SK-N-SH (cell line): ENCODE data around the gene PFDN1. TPM values are rescaled to one million over a fixed set of nuclear protein-coding genes. Genes with fewer than 3 reads are reported as not detected.

ENCODE experiments used
- CTCF ChIA-PET: fragments of 300-600, 350-600 bp; formaldehyde crosslinking; extraction: SDS; loops from one replicate; lab custom pipeline; 2021; lab: Yijun Ruan, JAX
- POLR2A ChIA-PET: fragments of 350-600 bp; sonication (Branson Sonifier 250); formaldehyde crosslinking; extraction: SDS; loops from one replicate; lab custom pipeline; 2020; ENCODE audit warnings: antibody characterized with exemption, inconsistent platforms; lab: Yijun Ruan, JAX
- DNase-seq: peaks from one replicate; pipeline ENCODE4 v3.0.0; 2012
- H2AFZ ChIP-seq: fragments of 200-600 bp; sonication (generic); 2 replicates; pipeline ENCODE4 v1.8.1; 2016; ENCODE audit warnings: antibody characterized with exemption, mild to moderate bottlenecking, low read depth
- H3F3A ChIP-seq: fragments of 200-600 bp; sonication (generic); replicated peaks from 2 replicates; pipeline ENCODE3; 2016; ENCODE audit warnings: antibody characterized with exemption, mild to moderate bottlenecking; ENCODE audit not compliant: insufficient read depth
- H3K27ac ChIP-seq, 2 experiments: fragments of 200-500 bp in 1 of 2; fragments of 200-600 bp in 1 of 2; sonication (Bioruptor generic) in 1 of 2; sonication (generic), shearing (Covaris generic) in 1 of 2; 2 replicates each; pipeline versions ENCODE4 v1.5.1 to v1.6.1; 2014 to 2016; ENCODE audit warnings: low read depth in 2 of 2, inconsistent platforms in 1 of 2, low read length in 1 of 2, mild to moderate bottlenecking in 1 of 2, mixed read lengths in 1 of 2
- H3K27me3 ChIP-seq: fragments of 200-600 bp; sonication (generic), shearing (Covaris generic); 2 replicates; pipeline ENCODE4 v1.6.1; 2016; ENCODE audit warnings: mixed run types; ENCODE audit not compliant: insufficient read depth
- H3K36me3 ChIP-seq, 2 experiments: fragments of 200-500 bp in 1 of 2; fragments of 200-600 bp in 1 of 2; sonication (Bioruptor generic) in 1 of 2; sonication (generic) in 1 of 2; replicated peaks in 1 of 2; 2 replicates each; pipeline versions ENCODE3 to v1.5.1; 2014 to 2016; ENCODE audit warnings: low read length in 1 of 2, mild to moderate bottlenecking in 1 of 2; ENCODE audit not compliant: insufficient read depth in 2 of 2, control insufficient read depth in 1 of 2
- H3K4me1 ChIP-seq, 2 experiments: fragments of 200-500 bp in 1 of 2; fragments of 200-600 bp in 1 of 2; sonication (Bioruptor generic) in 1 of 2; sonication (generic), shearing (Covaris generic) in 1 of 2; 2 replicates each; pipeline versions ENCODE4 v1.5.1 to v1.6.1; 2014 to 2016; ENCODE audit warnings: low read depth in 1 of 2, low read length in 1 of 2, mixed run types in 1 of 2; ENCODE audit not compliant: insufficient read depth in 2 of 2, control insufficient read depth in 1 of 2
- H3K4me2 ChIP-seq: fragments of 200-600 bp; sonication (generic), shearing (Covaris generic); 2 replicates; pipeline ENCODE4 v1.6.1; 2017; ENCODE audit warnings: mixed run types
- H3K4me3 ChIP-seq, 2 experiments: fragments of 200-500 bp in 1 of 2; fragments of 200-600 bp in 1 of 2; sonication (Bioruptor generic) in 1 of 2; sonication (generic), shearing (Covaris generic) in 1 of 2; 2 replicates each; pipeline versions ENCODE4 v1.5.1 to v1.8.1; 2014 to 2016; ENCODE audit warnings: low read depth in 2 of 2, inconsistent platforms in 1 of 2, low read length in 1 of 2, mild to moderate bottlenecking in 1 of 2, mixed read lengths in 1 of 2, moderate library complexity in 1 of 2
- H3K79me2 ChIP-seq: fragments of 200-600 bp; sonication (generic); 2 replicates; pipeline ENCODE4 v1.8.1; 2017; ENCODE audit warnings: mild to moderate bottlenecking; ENCODE audit not compliant: insufficient read depth
- H3K9ac ChIP-seq: fragments of 200-600 bp; sonication (generic); 2 replicates; pipeline ENCODE4 v1.6.1; 2017; ENCODE audit warnings: mixed run types
- H3K9me2 ChIP-seq: fragments of 200-600 bp; sonication (generic); 2 replicates; pipeline ENCODE4 v1.6.1; 2017; ENCODE audit warnings: mixed run types
- H3K9me3 ChIP-seq: fragments of 200-600 bp; sonication (generic); 2 replicates; pipeline ENCODE4 v1.6.1; 2017; ENCODE audit warnings: mixed run types, mild to moderate bottlenecking, moderate library complexity
- H4K20me1 ChIP-seq: fragments of 200-600 bp; sonication (generic); 2 replicates; pipeline ENCODE4 v1.6.1; 2017; ENCODE audit warnings: mild to moderate bottlenecking, mixed run types; ENCODE audit not compliant: insufficient read depth
- JUND ChIP-seq: IDR thresholded peaks from 2 replicates; pipeline ENCODE4 v1.4.0; 2012
- TAF1 ChIP-seq: IDR thresholded peaks from 2 replicates; pipeline ENCODE4 v1.6.1; 2012; ENCODE audit warnings: low read depth, mild to moderate bottlenecking, low read length, moderate library complexity, borderline replicate concordance
- TCF12 ChIP-seq: IDR thresholded peaks from 2 replicates; pipeline ENCODE4 v1.4.0; 2012
- YY1 ChIP-seq: IDR thresholded peaks from 2 replicates; pipeline ENCODE4 v1.4.0; 2012; ENCODE audit warnings: low read depth, mild to moderate bottlenecking
- WGBS: methylation state at CpG from one replicate; pipeline ENCODE4 v1.1.6; 2017; ENCODE audit warnings: low lambda C conversion rate; 5-methylcytosine and 5-hydroxymethylcytosine counted together
- polyA plus RNA-seq, 3 experiments: library from polyadenylated mRNA; depleted of rRNA; stranded (reverse); fragments of >200 nt; gene quantifications; 2 replicates each; pipeline ENCODE4 v1.2.3, GENCODE V29; 2012
- TF ChIP-seq, protein P1 (sequence below): IDR thresholded peaks from 2 replicates; pipeline ENCODE4; 2012

Gene PFDN1
- polyA plus RNA-seq, 1 of the 3 experiments (the other 2 are of a cell fraction): 55.2 TPM

DNA sequence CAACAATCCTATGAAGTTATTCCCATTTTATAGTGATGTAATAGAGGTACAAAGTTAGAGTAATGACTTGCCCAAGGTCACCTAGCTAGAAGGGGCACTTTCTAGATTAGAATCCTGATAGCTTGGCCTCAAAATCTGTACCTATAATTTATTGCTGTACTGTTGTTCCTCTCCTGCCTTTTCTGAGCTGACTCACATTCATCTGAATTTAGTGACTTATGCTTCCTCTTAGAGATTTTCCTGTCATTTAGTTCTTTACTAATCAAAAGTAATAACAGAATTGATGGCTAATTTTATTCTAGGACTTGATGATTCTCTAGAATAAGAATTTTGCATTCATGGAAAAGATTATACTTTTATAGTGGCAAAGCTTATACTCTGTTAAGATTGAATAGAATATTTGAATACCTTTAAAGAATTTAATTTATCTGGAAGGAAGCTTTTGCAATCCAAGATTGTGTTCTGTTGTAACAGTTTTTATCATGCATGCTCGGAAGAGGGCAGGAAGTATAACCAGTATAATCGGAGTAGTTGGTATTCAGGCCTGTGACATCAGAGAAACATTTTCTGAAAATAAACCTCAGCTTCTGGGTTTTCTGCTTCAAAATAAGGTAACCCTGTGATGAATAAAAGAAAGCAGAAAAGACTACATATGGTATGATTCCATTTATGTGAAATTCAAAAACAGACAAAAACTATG, 106.6 kb downstream of the PFDN1 start:
- no peak for DNase-seq
- Histone ChIP-seq H3K79me2 (no peaks in the 10 kb centered on the region), H3K4me2 (no peak overlapping the region), H3F3A (no peaks in the 10 kb centered on the region), H3K36me3 (peaks cover 0 to 3% of the 10 kb centered on the region in 2 experiments), H3K9me3 (no peaks in the 10 kb centered on the region), H3K4me3 (no peak overlapping the region), H4K20me1 (no peaks in the 10 kb centered on the region), H3K9me2 (no peaks in the 10 kb centered on the region), H3K9ac (no peak overlapping the region), H3K4me1 (no peaks in the 10 kb centered on the region; a peak in 1 of 4 replicates)
- CTCF ChIA-PET: interaction anchor here (1.5 kb wide), 1 partner anchor 156 kb away, joined by 3 read pairs; no protein-coding TSS in a partner anchor
- 95% methylated on average over 2 of the region's 2 CpGs for WGBS
- TF ChIP-seq YY1 (no peak), TAF1 (no peak), TCF12 (no peak), JUND (no peak)
- TF ChIP-seq, protein P1, sequence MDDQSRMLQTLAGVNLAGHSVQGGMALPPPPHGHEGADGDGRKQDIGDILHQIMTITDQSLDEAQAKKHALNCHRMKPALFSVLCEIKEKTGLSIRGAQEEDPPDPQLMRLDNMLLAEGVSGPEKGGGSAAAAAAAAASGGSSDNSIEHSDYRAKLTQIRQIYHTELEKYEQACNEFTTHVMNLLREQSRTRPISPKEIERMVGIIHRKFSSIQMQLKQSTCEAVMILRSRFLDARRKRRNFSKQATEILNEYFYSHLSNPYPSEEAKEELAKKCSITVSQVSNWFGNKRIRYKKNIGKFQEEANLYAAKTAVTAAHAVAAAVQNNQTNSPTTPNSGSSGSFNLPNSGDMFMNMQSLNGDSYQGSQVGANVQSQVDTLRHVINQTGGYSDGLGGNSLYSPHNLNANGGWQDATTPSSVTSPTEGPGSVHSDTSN: no peak
- TF ChIP-seq, all 33 proteins: peak for 0
- Histone ChIP-seq H2AFZ (no peak overlapping the region), H3K27ac (no peak overlapping the region), H3K27me3 (no peaks in the 10 kb centered on the region)
- POLR2A ChIA-PET: no interaction called here

Other genes with a start within 250 kb of the PFDN1 start
- 2.4 and 2.9 TPM in 2 replicates for gene PURA, start 189.0 kb downstream of the PFDN1 start, polyA plus RNA-seq (2012; rRNA removed)
- gene IGIP, start 177.2 kb downstream of the PFDN1 start, polyA plus RNA-seq (2012; rRNA removed): 0.72 and 0.99 TPM in 2 replicates
- 27.1 and 29.3 TPM in 2 replicates for gene CYSTM1, start 127.9 kb downstream of the PFDN1 start, polyA plus RNA-seq (2012; rRNA removed)
- 56.2 and 59.8 TPM in 2 replicates for gene HBEGF, start 43.5 kb upstream of the PFDN1 start, polyA plus RNA-seq (2012; rRNA removed)
- 0.02 TPM in 1 of 2 replicates, not detected in the other for gene SLC4A9, start 57.1 kb upstream of the PFDN1 start, polyA plus RNA-seq (2012; rRNA removed)
- 26.7 and 36.4 TPM in 2 replicates for gene ANKHD1, start 98.7 kb upstream of the PFDN1 start, polyA plus RNA-seq (2012; rRNA removed)
- 1.1 and 1.2 TPM in 2 replicates for gene EIF4EBP3, start 244.6 kb upstream of the PFDN1 start, polyA plus RNA-seq (2012; rRNA removed)